Mononuclear cell (primary cell): ENCODE measurements around the gene UNKL. TPM values are rescaled to one million over a fixed set of nuclear protein-coding genes. Genes with fewer than 3 reads are reported as not detected.

ENCODE experiments used
- H3K27me3 ChIP-seq: 2 replicates; pipeline ENCODE4 v1.6.0; 2011; ENCODE audit warnings: low read length, control low read depth; ENCODE audit not compliant: insufficient read depth
- H3K4me1 ChIP-seq: 2 replicates; pipeline ENCODE4 v1.5.1; 2011; ENCODE audit warnings: mild to moderate bottlenecking, low read length, control low read depth; ENCODE audit not compliant: insufficient read depth
- H3K4me3 ChIP-seq: 2 replicates; pipeline ENCODE4 v1.5.1; 2011; ENCODE audit warnings: mild to moderate bottlenecking, low read length, moderate library complexity
- H3K9me3 ChIP-seq: 2 replicates; pipeline ENCODE4 v1.5.1; 2011; ENCODE audit warnings: low read depth, mild to moderate bottlenecking, control low read depth, low read length
- total RNA-seq: library from RNA; depleted of rRNA; stranded (reverse); fragments of >200 nt; gene quantifications from one replicate; pipeline ENCODE4 v1.2.3, GENCODE V29; 2012

Gene UNKL
- total RNA-seq, 1 donor, result 18.4 TPM

DNA sequence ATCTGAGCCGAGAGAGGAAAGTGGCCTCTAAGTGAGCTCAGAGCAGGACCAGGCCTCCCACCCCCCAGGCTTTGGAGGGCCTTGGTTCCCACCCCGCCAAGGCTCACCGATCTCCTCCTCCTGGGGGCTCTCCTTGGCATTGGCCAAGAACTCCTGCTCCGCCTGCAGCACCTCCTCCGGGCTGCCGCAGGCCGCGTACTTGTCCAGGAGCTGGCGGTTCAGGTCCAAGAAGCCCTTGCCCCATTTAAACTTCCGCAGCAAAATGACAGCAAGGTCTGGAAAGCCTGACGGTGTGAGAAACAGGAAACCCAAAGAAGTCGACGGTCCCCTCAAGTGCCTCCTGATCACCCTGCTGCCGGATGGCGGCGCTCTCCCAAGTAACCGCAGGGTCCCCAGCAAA is 64.6 kb downstream of the UNKL start:
- peaks cover 31% of the 10 kb centered on the region for H3K4me1 ChIP-seq
- H3K9me3 ChIP-seq, result no peaks in the 10 kb centered on the region
- H3K27me3 ChIP-seq, result no peaks in the 10 kb centered on the region
- no peak overlapping the region for H3K4me3 ChIP-seq

DNA sequence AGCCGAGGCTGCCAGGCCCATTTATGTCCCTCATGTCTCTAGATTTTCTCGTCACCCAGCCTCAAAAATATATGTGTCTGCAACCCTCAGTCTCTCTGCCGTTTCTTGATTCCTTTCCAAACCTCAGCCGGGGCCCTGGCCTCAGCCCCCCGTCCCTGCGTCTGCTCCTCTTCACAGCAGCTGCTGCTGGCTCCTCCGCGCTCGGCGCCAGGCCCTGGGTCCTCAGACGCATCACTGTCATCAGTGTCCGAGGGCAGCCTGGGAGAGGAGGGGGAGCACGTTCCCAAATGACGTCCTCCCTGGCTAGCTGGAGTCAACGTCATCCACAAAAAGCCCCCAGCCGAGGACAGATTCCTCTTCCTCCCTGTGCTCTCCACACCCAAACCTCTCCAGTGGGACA is 65.2 kb downstream of the UNKL start:
- Histone ChIP-seq H3K9me3 (no peaks in the 10 kb centered on the region), H3K4me1 (peaks cover 31% of the 10 kb centered on the region), H3K4me3 (no peak overlapping the region), H3K27me3 (no peaks in the 10 kb centered on the region)

DNA sequence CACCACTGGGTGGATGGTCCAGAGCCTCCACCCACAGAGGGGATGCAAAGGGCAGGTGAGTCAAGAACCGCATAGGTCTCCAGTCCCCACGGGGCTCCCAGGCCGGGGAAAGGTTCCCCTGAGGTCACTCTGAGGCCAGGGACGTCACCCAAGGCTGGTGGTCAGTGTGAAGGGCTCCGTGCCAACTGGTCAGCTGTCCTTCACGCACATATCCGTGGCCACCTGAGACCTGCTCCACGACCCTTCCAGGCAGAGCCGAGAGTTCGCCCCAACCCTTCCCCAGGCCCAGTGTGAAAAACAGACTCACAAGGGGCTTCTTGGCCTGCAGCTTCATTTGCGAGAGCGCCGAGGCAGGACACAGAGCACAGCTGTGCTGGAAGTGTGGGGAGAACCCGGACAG is 65.6 kb downstream of the UNKL start:
- Histone ChIP-seq H3K27me3 (no peaks in the 10 kb centered on the region), H3K4me1 (peaks cover 31% of the 10 kb centered on the region), H3K9me3 (no peaks in the 10 kb centered on the region), H3K4me3 (no peak overlapping the region)

DNA sequence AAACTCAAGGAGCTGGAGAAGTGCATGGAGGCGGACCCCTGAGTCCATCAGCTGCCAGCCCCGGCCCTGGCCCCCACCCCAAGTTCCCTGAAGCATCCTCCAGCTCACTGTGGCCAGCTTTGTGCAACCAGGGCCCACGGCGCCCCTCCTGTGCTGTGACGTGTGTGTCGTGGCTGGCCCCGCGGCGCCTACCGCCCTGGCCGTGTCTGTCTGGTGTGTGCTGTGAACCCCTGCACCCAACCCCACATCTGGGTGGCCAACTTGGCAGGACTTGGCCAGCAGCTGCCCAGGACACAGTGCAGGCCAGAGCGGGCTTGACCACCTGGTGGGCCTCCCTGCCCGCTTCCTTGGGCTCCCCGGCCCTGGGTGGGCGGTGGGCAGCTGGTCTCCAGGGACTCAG is 66.1 kb downstream of the UNKL start:
- Histone ChIP-seq H3K27me3 (no peaks in the 10 kb centered on the region), H3K4me1 (peaks cover 31% of the 10 kb centered on the region)

DNA sequence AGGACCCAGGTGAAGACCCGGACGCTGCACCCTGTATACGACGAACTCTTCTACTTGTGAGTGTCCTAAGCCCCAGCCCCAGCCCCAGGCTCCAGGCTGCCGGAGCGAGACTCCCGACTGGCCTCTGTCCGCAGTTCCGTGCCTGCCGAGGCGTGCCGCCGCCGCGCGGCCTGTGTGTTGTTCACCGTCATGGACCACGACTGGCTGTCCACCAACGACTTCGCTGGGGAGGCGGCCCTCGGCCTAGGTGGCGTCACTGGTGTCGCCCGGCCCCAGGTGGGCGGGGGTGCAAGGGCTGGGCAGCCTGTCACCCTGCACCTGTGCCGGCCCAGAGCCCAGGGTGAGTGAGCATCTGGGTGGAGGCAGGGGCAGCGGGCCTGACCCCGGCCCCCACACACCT is 66.5 kb downstream of the UNKL start:
- H3K27me3 ChIP-seq, result no peaks in the 10 kb centered on the region
- no peak overlapping the region for H3K4me3 ChIP-seq
- H3K9me3 ChIP-seq, result no peaks in the 10 kb centered on the region
- H3K4me1 ChIP-seq, result peaks cover 30% of the 10 kb centered on the region

More for the DNA sequence above, 66.1 kb downstream of the UNKL start:
- Histone ChIP-seq H3K9me3 (no peaks in the 10 kb centered on the region), H3K4me3 (no peak overlapping the region)

DNA sequence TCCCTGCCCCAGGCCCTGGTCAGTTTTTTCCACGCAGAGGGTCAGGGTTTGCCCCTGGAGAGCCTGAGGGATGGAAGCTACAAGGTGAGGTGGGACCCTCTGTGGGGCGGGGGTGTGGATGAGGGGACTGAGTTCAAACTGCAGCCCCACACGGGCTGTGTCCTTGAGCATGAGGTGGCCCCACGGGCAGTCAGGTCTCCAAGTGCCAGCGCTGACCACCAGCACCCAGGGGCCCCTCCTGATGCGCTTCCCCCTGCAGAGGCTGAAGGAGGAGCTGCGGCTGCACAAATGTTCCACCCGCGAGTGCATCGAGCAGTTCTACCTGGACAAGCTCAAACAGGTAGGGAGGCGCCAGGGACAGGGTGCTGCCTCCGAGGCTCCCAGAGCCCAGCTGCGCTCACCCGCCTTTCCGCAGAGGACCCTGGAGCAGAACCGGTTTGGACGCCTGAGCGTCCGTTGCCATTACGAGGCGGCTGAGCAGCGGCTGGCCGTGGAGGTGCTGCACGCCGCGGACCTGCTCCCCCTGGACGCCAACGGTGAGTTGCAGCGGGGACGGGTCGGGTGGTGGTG is 67.1 kb downstream of the UNKL start:
- H3K27me3 ChIP-seq, result no peaks in the 10 kb centered on the region

DNA sequence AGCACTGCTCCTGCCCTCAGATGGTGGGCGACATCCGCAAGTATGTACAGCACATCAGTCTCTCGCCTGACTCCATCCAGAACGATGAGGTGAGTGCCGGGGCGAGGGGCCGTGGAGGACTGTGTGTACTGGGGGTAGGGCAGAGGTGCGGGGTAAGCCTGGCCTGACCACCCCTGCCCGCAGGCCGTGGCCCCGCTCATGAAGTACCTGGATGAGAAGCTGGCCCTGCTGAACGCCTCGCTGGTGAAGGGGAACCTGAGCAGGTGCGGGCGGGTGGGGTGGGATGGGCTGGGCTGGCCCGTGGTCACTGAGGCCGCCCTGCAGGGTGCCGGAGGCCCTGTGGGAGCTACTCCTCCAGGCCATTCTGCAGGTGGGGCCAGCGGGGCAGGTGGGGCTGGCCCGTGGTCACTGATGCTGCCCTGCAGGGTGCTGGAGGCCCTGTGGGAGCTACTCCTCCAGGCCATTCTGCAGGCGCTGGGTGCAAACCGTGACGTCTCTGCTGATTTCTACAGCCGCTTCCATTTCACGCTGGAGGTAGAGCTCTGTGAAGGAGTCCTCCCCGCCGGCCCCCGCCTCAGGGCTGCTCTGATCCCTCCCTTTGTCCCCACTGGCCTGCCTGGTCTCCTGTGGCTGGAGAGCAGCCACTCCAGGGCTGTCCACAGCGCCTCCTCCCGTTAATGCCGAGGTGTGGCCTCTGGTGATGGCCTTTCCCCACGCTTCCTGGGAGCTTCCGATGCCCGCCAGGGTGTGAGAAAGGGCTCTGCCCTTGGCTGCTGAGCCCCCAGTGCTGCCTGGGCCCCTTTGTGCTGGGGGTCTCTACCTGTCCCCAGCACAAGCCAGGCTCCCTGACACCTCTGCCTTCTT is 67.8 kb downstream of the UNKL start:
- H3K4me3 ChIP-seq, result no peak overlapping the region
- no peaks in the 10 kb centered on the region for H3K27me3 ChIP-seq

More for the DNA sequence above, 67.1 kb downstream of the UNKL start:
- H3K4me3 ChIP-seq, result no peak overlapping the region
- no peaks in the 10 kb centered on the region for H3K9me3 ChIP-seq
- peaks cover 29% of the 10 kb centered on the region for H3K4me1 ChIP-seq

DNA sequence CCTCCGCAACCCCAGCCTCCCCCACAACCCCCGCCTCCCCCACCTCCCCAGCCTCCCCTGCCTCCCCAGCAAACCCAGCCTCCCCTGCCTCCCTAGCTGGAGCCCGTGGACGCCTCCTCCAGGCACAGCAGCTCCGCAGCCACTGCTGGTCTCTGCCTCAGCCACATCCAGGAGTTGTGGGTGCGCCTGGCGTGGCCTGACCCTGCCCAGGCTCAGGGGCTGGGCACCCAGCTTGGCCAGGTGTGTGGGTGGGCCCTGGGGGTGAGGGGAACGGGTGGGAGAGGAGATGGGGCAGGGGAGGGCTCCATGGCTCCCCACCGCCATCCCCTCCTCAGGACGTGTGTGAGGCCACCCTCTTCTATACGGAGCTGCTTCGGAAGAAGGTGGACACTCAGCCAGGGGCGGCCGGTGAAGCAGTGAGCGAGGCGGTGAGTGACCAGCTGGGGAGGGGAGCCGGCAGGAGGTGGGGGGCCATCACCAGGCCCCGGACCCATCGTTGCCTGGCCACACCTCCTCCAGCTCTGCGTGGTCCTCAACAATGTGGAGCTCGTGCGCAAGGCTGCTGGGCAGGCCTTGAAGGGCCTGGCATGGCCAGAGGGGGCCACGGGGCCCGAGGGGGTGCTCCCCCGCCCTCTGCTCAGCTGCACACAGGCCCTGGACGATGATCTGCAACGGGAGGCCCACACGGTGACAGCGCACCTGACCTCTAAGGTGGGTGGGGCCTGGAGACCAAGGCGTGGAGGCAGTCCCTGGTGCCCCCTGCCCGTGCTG is 68.7 kb downstream of the UNKL start:
- no peak overlapping the region for H3K4me3 ChIP-seq
- no peaks in the 10 kb centered on the region for H3K9me3 ChIP-seq
- peaks cover 28% of the 10 kb centered on the region for H3K4me1 ChIP-seq
- no peaks in the 10 kb centered on the region for H3K27me3 ChIP-seq

More for the DNA sequence above, 67.8 kb downstream of the UNKL start:
- Histone ChIP-seq H3K9me3 (no peaks in the 10 kb centered on the region), H3K4me1 (peaks cover 32% of the 10 kb centered on the region)

DNA sequence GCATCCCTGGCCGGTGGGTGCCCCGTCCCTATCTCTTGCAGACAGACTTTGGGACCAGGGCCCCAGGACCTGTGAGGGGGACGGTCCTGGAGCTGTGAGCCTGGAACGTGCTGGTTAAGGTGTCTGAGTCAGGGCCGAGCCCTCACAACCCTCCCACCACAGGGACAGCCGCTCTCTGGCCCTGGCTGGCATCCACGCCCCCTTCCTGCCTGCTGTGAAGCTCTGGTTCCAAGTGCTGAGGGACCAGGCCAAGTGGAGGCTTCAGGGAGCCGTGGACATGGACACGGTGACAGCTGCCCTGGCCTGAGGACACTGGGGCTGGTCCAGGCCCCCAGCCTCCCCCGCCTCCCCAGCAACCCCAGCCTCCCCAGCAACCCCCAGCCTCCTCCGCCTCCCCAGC is 69.4 kb downstream of the UNKL start:
- H3K9me3 ChIP-seq, result no peaks in the 10 kb centered on the region
- no peak overlapping the region for H3K4me3 ChIP-seq
- peaks cover 21% of the 10 kb centered on the region for H3K4me1 ChIP-seq
- no peaks in the 10 kb centered on the region for H3K27me3 ChIP-seq

DNA sequence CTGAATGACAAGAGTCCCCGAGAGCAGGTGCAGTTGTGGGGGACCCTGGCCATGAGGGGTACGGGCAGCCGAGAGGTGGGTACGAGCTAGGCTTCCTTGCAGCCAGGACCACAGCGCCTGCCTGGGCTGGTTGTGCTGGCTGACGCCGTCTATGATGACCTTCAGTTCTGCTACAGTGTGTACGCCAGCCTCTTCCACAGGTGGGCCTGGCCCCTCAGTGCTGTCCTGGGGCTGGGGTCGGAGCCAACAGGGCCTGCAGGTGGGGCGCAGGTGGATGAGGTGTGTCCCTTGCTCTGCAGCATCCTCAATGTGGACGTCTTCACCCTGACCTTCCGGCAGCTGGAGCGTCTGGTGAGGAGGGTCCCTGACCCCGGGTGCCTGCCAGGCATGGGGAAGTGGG is 70.0 kb downstream of the UNKL start:
- Histone ChIP-seq H3K9me3 (no peaks in the 10 kb centered on the region), H3K4me1 (peaks cover 19% of the 10 kb centered on the region), H3K27me3 (no peaks in the 10 kb centered on the region), H3K4me3 (no peak overlapping the region)

DNA sequence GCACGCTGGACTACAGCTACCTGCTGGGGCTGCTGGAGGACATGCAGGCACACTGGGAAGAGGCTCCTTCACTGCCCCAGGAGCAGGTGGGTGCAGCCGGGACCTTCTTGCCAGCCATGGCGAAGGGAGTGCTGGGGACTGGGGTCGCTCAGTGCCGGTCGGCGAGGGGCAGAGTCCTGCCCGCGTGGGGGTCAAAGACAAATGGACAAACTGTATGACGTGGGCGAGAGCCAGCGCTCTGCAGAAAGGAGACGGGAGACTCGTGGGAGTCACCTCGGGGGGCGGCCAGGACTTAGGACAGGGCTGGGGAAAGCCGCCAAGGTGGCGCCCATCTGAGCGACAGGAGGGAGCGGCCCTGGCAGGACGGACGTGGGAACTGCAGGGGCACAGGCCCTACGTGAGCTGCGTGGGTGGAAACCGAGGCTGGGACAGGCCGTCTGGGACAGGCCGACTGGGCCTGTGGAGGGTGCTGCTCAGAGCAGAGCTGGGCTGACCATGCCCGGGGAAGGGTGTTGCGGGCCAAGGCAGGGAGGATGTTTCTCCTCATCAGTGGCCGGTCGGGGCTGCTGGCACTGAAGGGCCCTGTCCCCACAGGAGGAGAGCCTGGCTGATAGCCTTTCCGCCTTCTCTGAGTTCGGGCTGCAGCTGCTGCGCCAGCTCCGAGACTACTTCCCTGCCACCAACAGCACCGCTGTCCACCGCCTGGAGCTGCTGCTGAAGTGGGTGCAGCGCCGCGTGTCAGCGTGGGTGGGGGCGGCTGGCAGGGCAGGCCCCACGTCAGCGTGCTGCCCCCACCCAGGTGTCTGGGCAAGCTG is 70.9 kb downstream of the UNKL start:
- Histone ChIP-seq H3K4me3 (no peak overlapping the region), H3K27me3 (no peaks in the 10 kb centered on the region), H3K4me1 (peaks cover 19% of the 10 kb centered on the region), H3K9me3 (no peaks in the 10 kb centered on the region)

DNA sequence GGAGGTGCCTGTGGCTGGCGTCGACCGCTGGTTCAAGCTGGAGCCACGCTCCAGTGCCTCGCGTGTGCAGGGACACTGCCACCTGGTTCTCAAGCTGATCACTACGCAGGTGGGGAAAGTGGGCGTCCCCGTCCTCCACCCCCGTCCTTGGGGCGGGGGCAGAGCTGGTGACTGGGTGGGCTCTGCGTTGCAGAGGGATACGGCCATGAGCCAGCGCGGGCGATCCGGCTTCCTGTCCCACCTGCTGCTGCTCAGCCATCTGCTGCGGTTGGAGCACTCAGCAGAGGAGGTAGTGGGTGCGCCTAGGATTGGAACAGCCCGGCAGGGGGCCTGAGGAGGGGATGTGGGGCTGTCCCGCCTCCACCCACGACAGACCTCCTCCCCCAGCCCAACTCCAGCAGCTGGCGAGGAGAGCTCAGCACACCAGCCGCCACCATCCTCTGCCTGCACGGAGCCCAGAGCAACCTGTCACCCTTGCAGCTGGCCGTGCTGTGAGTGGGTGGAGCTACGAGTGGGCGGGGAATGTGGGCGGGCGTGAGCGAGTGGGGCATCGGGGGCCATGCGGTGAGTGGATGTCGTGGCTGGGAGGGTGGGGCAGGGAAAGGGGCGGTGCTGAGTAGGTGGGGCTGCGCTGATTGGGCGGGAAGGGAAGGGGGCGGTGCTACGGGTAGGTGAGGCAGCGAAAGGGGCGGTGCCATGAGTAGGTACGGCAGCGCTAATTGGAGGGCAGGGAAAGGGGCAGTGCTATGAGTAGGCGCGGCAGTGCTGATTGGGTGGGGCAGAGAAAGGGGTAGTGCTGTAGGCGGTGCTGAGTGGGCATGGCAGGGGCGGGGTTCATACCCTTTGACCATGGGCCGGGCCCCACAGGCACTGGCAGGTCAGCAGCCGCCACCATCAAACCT is 71.7 kb downstream of the UNKL start:
- Histone ChIP-seq H3K27me3 (no peaks in the 10 kb centered on the region), H3K4me3 (no peak overlapping the region), H3K4me1 (peaks cover 19% of the 10 kb centered on the region), H3K9me3 (no peaks in the 10 kb centered on the region)

DNA sequence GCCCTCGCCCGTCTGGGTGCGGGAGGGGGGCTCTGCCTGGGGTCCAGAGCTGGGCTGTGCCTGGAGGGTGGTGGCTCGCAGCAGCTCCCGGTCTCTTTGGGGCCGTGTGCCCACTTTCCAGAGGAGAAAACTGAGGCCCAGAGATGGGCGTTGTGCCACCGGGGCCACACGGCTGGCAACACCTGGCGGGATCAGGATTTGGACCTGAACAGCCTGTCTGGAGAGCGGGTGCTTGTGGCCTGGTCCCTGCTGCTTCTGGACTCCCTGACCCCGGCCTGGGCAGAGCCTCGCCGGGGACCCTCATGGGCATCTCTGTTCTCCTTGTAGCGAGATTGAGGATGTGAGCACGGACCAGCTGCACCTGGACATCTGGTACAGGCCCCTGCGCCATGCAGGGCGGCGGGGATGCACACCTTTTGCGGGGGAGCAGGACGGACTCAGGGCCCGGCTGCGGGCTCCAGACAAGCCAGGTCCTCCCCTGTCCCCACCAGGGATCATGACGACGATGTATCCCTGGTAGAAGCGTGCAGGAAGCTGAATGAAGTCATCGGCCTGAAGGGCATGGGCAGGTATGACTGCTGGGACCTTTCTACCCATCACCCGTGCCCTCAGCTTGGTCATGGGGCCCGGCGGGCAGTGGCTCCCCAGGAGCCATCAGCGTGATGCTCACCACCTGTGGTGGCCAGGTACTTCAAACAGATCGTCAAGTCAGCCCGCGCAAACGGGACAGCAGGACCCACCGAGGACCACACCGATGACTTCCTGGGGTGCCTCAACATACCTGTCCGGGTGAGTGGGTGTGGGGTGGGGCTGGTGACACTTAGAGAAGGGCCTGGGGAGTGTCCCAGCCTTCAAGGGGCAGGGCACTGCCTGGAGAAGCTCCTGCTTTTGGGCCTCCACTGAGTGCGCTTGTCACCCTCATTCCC is 72.7 kb downstream of the UNKL start:
- H3K4me1 ChIP-seq, result peaks cover 19% of the 10 kb centered on the region
- no peaks in the 10 kb centered on the region for H3K27me3 ChIP-seq
- no peak overlapping the region for H3K4me3 ChIP-seq
- no peaks in the 10 kb centered on the region for H3K9me3 ChIP-seq
